Trophoblast cell (in vitro differentiated cells and primary cell): ENCODE measurements around the gene KYAT1.

ENCODE experiments used
- DNase-seq, 2 donors: peaks; one replicate each; pipeline ENCODE4 v3.0.0-alpha.2; 2016
- H2AFZ ChIP-seq: 2 replicates; pipeline ENCODE4 v1.6.1; 2013; ENCODE audit warnings: low read length, moderate library complexity, mild to moderate bottlenecking; ENCODE audit not compliant: insufficient read depth, poor library complexity
- H2AK5ac ChIP-seq: 2 replicates; pipeline ENCODE4 v1.6.1; 2013; ENCODE audit warnings: mild to moderate bottlenecking, low read length
- H2BK120ac ChIP-seq: 2 replicates; pipeline ENCODE4 v1.6.1; 2013; ENCODE audit warnings: low read length, mild to moderate bottlenecking, moderate library complexity; ENCODE audit not compliant: insufficient read depth, poor library complexity
- H2BK12ac ChIP-seq: 2 replicates; pipeline ENCODE4 v1.6.1; 2013; ENCODE audit warnings: mild to moderate bottlenecking, low read length, moderate library complexity
- H2BK5ac ChIP-seq: 2 replicates; pipeline ENCODE4 v1.6.1; 2013; ENCODE audit warnings: low read length, low read depth, moderate library complexity, mild to moderate bottlenecking; ENCODE audit not compliant: poor library complexity
- H3K14ac ChIP-seq: 2 replicates; pipeline ENCODE4 v1.6.1; 2013; ENCODE audit warnings: mild to moderate bottlenecking, low read length
- H3K18ac ChIP-seq: 2 replicates; pipeline ENCODE4 v1.6.1; 2013; ENCODE audit warnings: mild to moderate bottlenecking, low read length
- H3K23ac ChIP-seq: 2 replicates; pipeline ENCODE4 v1.6.1; 2013; ENCODE audit warnings: low read length
- H3K27ac ChIP-seq: 2 replicates; pipeline ENCODE4 v1.5.1; 2013; ENCODE audit warnings: low read depth, mild to moderate bottlenecking, inconsistent platforms, low read length, moderate library complexity
- H3K27me3 ChIP-seq: 2 replicates; pipeline ENCODE4 v1.6.1; 2013; ENCODE audit warnings: inconsistent platforms, mild to moderate bottlenecking, low read length, moderate library complexity; ENCODE audit not compliant: insufficient read depth
- H3K36me3 ChIP-seq, 2 experiments: 1 replicate in 1 of 2; 2 replicates in 1 of 2; pipeline ENCODE4 v1.6.1; 2013; ENCODE audit warnings: low read length in 2 of 2, mild to moderate bottlenecking in 2 of 2, moderate library complexity in 1 of 2; ENCODE audit not compliant: insufficient read depth in 2 of 2, control insufficient read depth in 1 of 2
- H3K4ac ChIP-seq: 2 replicates; pipeline ENCODE4 v1.6.1; 2013; ENCODE audit warnings: low read depth, mild to moderate bottlenecking, low read length, moderate library complexity
- H3K4me1 ChIP-seq, 2 experiments: 1 replicate in 1 of 2; 2 replicates in 1 of 2; pipeline ENCODE4 v1.6.1; 2013; ENCODE audit warnings: low read length in 2 of 2, mild to moderate bottlenecking in 2 of 2, moderate library complexity in 1 of 2; ENCODE audit not compliant: insufficient read depth in 2 of 2, control insufficient read depth in 1 of 2
- H3K4me2 ChIP-seq: 2 replicates; pipeline ENCODE4 v1.6.1; 2013; ENCODE audit warnings: inconsistent platforms, mild to moderate bottlenecking, low read length, moderate library complexity
- H3K4me3 ChIP-seq: 2 replicates; pipeline ENCODE4 v1.5.1; 2013; ENCODE audit warnings: mild to moderate bottlenecking, low read depth, low read length, inconsistent platforms
- H3K79me1 ChIP-seq: one replicate; pipeline ENCODE4 v1.6.1; 2013; ENCODE audit warnings: low read length
- H3K79me2 ChIP-seq: 2 replicates; pipeline ENCODE4 v1.6.1; 2013; ENCODE audit warnings: low read length, mild to moderate bottlenecking; ENCODE audit not compliant: control insufficient read depth, insufficient read depth, poor library complexity
- H3K9ac ChIP-seq: 2 replicates; pipeline ENCODE4 v1.6.1; 2013; ENCODE audit warnings: mild to moderate bottlenecking, low read length
- H3K9me3 ChIP-seq: 2 replicates; pipeline ENCODE4 v1.6.1; 2013; ENCODE audit warnings: low read depth, mild to moderate bottlenecking, control low read depth, inconsistent platforms, low read length; ENCODE audit not compliant: insufficient read depth
- H4K12ac ChIP-seq: 2 replicates; pipeline ENCODE4 v1.6.1; 2013; ENCODE audit warnings: low read depth, mild to moderate bottlenecking, low read length, moderate library complexity
- H4K8ac ChIP-seq: 2 replicates; pipeline ENCODE4 v1.6.1; 2013; ENCODE audit warnings: low read depth, mild to moderate bottlenecking, low read length, moderate library complexity
- H4K91ac ChIP-seq: one replicate; pipeline ENCODE4 v1.6.1; 2013; ENCODE audit warnings: low read depth, mild to moderate bottlenecking, low read length, moderate library complexity
- WGBS: extraction: QIAGEN DNeasy Blood & Tissue Kit; methylation state at CpG from one replicate; pipeline ENCODE4 v1.1.7; 2013; ENCODE audit warnings: missing lambda C conversion rate; ENCODE audit not compliant: insufficient read length, insufficient coverage; ENCODE audit errors: extremely low coverage; 5-methylcytosine and 5-hydroxymethylcytosine counted together

KYAT1 gene

GRCh38 chr9:128918921-128919320, 37.2 kb upstream of the KYAT1 start:
- no CpG with 5 or more reads among the region's 2 CpGs for WGBS
- H3K4me1 ChIP-seq: peaks cover 5 to 12% of the 10 kb centered on the region in 2 experiments
- no peak overlapping the region for H3K9ac ChIP-seq
- no peaks in the 10 kb centered on the region for H3K79me2 ChIP-seq
- H3K9me3 ChIP-seq: peaks cover 2% of the 10 kb centered on the region
- H4K91ac ChIP-seq: no peak overlapping the region
- H2AFZ ChIP-seq: no peak overlapping the region
- no peak overlapping the region for H4K12ac ChIP-seq
- DNase-seq: no peak
- H3K4me3 ChIP-seq: no peak overlapping the region
- no peak overlapping the region for H2BK12ac ChIP-seq
- no peak overlapping the region for H2AK5ac ChIP-seq
- H2BK120ac ChIP-seq: no peak overlapping the region
- no peak overlapping the region for H3K23ac ChIP-seq
- H3K4ac ChIP-seq: no peak overlapping the region
- no peak overlapping the region for H3K14ac ChIP-seq
- no peak overlapping the region for H3K27ac ChIP-seq
- no peak overlapping the region for H4K8ac ChIP-seq
- H2BK5ac ChIP-seq: no peak overlapping the region
- H3K18ac ChIP-seq: no peak overlapping the region
- H3K36me3 ChIP-seq: peaks cover 36 to 44% of the 10 kb centered on the region in 2 experiments
- peaks cover 9% of the 10 kb centered on the region for H3K79me1 ChIP-seq
- no peak overlapping the region for H3K4me2 ChIP-seq
- H3K27me3 ChIP-seq: no peaks in the 10 kb centered on the region

GRCh38 chr9:128917151-128917849, 35.5 kb upstream of the KYAT1 start:
- H3K79me1 ChIP-seq: peaks cover 16% of the 10 kb centered on the region
- no peak overlapping the region for H3K27ac ChIP-seq
- H3K18ac ChIP-seq: no peak overlapping the region
- peaks cover 48 to 52% of the 10 kb centered on the region in 2 experiments for H3K36me3 ChIP-seq
- H3K4me2 ChIP-seq: no peak overlapping the region
- H4K12ac ChIP-seq: no peak overlapping the region
- peaks cover 2% of the 10 kb centered on the region for H3K9me3 ChIP-seq
- no peak overlapping the region for H4K8ac ChIP-seq
- no peak overlapping the region for H2AFZ ChIP-seq
- H2BK120ac ChIP-seq: no peak overlapping the region
- no CpG with 5 or more reads among the region's 26 CpGs for WGBS
- peaks cover 14 to 23% of the 10 kb centered on the region in 2 experiments for H3K4me1 ChIP-seq
- H3K27me3 ChIP-seq: no peaks in the 10 kb centered on the region
- no peak overlapping the region for H4K91ac ChIP-seq
- no peak overlapping the region for H3K23ac ChIP-seq
- H2BK12ac ChIP-seq: no peak overlapping the region
- H3K79me2 ChIP-seq: peaks cover 4% of the 10 kb centered on the region
- no peak overlapping the region for H3K4me3 ChIP-seq
- H3K4ac ChIP-seq: no peak overlapping the region
- no peak overlapping the region for H3K9ac ChIP-seq
- H2BK5ac ChIP-seq: no peak overlapping the region
- no peak for DNase-seq
- no peak overlapping the region for H2AK5ac ChIP-seq
- H3K14ac ChIP-seq: no peak overlapping the region

DNA sequence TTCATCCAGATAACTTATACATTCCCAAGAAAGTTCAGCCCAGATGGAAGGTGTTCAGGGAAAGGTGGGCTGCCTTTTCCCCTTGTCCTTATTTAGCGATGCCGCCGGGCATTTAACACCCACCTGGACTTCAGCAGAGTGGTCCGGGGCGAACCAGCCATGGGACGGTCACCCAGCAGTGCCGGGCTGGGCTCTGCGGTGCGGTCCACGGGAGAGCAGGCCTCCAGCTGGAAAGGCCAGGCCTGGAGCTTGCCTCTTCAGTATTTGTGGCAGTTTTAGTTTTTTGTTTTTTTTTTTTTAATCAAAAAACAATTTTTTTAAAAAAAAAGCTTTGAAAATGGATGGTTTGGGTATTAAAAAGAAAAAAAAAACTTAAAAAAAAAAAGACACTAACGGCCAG, 35.0 kb upstream of the KYAT1 start:
- peaks cover 48 to 55% of the 10 kb centered on the region in 2 experiments for H3K36me3 ChIP-seq
- peaks cover 2% of the 10 kb centered on the region for H3K9me3 ChIP-seq
- H3K9ac ChIP-seq: no peak overlapping the region
- peak overlapping the region; percentile 35 for H3K27ac ChIP-seq
- H4K12ac ChIP-seq: no peak overlapping the region
- H2AK5ac ChIP-seq: no peak overlapping the region
- H3K4me2 ChIP-seq: no peak overlapping the region
- H4K8ac ChIP-seq: no peak overlapping the region
- H3K79me1 ChIP-seq: peaks cover 17% of the 10 kb centered on the region
- no peak overlapping the region for H3K4me3 ChIP-seq
- no peak overlapping the region for H4K91ac ChIP-seq
- no peak overlapping the region for H2BK12ac ChIP-seq
- no peak overlapping the region for H3K18ac ChIP-seq
- peaks cover 18 to 28% of the 10 kb centered on the region in 2 experiments for H3K4me1 ChIP-seq
- no peaks in the 10 kb centered on the region for H3K27me3 ChIP-seq
- H3K79me2 ChIP-seq: peaks cover 6% of the 10 kb centered on the region
- H3K4ac ChIP-seq: no peak overlapping the region
- DNase-seq: no peak
- no peak overlapping the region for H2BK5ac ChIP-seq
- no peak overlapping the region for H2AFZ ChIP-seq
- no CpG with 5 or more reads among the region's 11 CpGs for WGBS
- no peak overlapping the region for H2BK120ac ChIP-seq
- H3K23ac ChIP-seq: no peak overlapping the region
- no peak overlapping the region for H3K14ac ChIP-seq

DNA sequence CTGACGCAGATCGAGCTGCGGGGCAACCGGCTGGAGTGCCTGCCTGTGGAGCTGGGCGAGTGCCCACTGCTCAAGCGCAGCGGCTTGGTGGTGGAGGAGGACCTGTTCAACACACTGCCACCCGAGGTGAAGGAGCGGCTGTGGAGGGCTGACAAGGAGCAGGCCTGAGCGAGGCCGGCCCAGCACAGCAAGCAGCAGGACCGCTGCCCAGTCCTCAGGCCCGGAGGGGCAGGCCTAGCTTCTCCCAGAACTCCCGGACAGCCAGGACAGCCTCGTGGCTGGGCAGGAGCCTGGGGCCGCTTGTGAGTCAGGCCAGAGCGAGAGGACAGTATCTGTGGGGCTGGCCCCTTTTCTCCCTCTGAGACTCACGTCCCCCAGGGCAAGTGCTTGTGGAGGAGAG, 34.5 kb upstream of the KYAT1 start:
- no peak overlapping the region for H3K14ac ChIP-seq
- H3K23ac ChIP-seq: no peak overlapping the region
- WGBS: no CpG with 5 or more reads among the region's 18 CpGs
- no peak overlapping the region for H3K4ac ChIP-seq
- peak in 1 of 2 donors; percentile 9 for DNase-seq
- H3K9ac ChIP-seq: no peak overlapping the region
- H2BK120ac ChIP-seq: no peak overlapping the region
- peaks cover 48 to 55% of the 10 kb centered on the region in 2 experiments for H3K36me3 ChIP-seq
- peaks cover 15% of the 10 kb centered on the region for H3K79me1 ChIP-seq
- H3K18ac ChIP-seq: no peak overlapping the region
- H4K91ac ChIP-seq: no peak overlapping the region
- no peak overlapping the region for H4K8ac ChIP-seq
- peaks cover 2% of the 10 kb centered on the region for H3K9me3 ChIP-seq
- H3K79me2 ChIP-seq: peaks cover 6% of the 10 kb centered on the region
- no peak overlapping the region for H3K4me3 ChIP-seq
- H2AFZ ChIP-seq: no peak overlapping the region
- H4K12ac ChIP-seq: no peak overlapping the region
- no peaks in the 10 kb centered on the region for H3K27me3 ChIP-seq
- H2BK12ac ChIP-seq: no peak overlapping the region
- H3K4me2 ChIP-seq: no peak overlapping the region
- peak overlapping the region; percentile 35 for H3K27ac ChIP-seq
- H2BK5ac ChIP-seq: no peak overlapping the region
- H2AK5ac ChIP-seq: no peak overlapping the region
- peaks cover 20 to 30% of the 10 kb centered on the region in 2 experiments for H3K4me1 ChIP-seq
